GM18870 (cell line): ENCODE measurements around the gene CCNL1.
A peak's percentile ranks its signal among the peaks of the same experiment; 100 is the strongest.

ENCODE experiments used
- ATAC-seq: cut with Tn5 transposase; IDR thresholded peaks from one replicate; pipeline ENCODE4 v1.9.1; 2021; ENCODE audit warnings: moderate library complexity; ENCODE audit not compliant: unreplicated experiment

The CCNL1 gene

DNA sequence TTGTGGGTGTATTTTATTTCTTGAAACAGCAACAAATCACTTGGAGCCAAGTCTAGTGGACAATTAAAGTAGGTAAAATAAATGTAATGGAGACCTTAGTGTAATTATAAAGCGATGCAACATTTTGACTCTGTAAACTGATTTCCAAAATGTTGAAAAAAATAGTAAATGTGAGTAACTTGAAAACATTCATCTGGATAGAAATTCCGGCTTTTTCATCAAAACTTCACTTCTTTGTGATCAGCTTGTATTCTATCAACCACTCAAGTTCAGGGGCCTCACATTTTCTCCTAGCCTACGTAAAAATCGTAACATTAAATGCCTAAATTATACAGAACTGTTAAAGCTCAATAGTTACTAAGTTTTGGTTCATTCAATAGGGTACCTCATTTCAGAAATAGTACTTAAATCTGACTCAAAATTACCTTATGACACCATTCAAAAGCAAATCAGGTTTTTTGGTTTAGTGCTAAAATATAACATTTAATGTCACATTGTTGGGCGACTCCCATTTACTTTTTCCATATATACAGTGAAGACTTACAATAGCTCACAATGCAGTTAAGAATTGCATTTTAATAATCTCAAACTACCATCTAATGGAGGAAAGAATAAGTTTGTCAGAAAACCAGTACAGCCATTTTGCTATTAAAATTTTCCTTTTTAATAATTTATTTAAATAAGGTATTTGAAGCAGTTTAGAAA is 12.7 kb downstream of the CCNL1 start:
- ATAC-seq, result no peak

GRCh38 chr3:157145606-157146322 is 14.2 kb downstream of the CCNL1 start:
- ATAC-seq, result no peak

DNA sequence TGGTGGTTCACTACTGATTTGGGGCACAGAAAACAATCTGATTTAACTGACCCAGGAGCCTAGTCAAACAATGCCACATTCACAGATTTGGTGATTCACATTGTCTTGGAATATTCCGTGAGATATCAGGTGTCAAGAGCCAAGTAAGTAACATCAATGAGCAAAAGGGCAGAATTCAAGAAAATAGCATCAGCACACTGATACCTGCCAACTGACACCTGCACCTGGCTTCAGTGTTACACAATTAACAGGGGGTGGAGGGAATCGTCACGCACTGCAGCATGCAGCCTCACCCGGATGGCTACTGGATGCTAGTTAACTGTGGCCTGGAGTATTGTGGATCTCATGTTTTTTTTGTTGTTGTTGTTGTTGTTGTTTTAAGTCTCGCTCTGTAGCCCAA is 17.6 kb downstream of the CCNL1 start:
- no peak for ATAC-seq

GRCh38 chr3:157139938-157140534 is 19.9 kb downstream of the CCNL1 start:
- no peak for ATAC-seq

GRCh38 chr3:157136647-157137387 is 23.1 kb downstream of the CCNL1 start:
- ATAC-seq, result no peak

DNA sequence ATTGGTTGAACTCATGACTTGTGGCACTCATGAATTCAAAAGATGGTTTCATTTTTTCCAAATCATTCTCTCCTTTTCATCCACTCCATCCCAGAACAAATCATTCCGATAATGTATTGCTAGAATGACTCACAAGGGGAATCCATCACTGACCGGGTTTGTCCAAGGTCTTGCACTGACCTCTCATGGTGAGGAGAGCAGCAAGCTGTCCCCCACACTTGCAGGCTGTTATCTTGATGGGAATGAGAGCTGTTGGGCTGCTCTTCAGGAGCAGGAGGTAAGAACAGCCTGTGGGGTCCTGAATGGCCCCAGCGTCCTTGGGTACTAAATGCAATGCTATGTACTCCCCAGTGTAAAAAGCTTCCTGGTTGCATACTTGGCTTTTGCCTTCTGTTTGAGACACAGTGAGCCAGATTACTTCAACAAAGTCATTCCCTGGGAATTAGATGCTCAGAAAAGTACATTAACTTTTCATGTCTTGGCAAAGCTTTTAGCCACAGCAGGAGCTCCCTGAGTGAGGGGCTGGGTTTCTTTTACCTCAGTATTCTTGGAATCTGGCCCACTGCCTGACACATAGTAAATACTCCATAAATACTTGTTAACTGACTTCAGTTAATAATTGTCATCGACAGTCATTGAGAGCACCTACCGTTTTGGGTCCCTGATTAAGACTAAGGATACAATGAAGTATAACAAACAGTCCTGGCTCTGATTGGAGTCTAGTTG is 24.1 kb downstream of the CCNL1 start:
- no peak for ATAC-seq

- peak; percentile 83 for ATAC-seq
Measured at GRCh38 chr3:157134620-157135191, 25.2 kb downstream of the CCNL1 start.

GRCh38 chr3:157133434-157134320 is 26.3 kb downstream of the CCNL1 start:
- no peak for ATAC-seq

DNA sequence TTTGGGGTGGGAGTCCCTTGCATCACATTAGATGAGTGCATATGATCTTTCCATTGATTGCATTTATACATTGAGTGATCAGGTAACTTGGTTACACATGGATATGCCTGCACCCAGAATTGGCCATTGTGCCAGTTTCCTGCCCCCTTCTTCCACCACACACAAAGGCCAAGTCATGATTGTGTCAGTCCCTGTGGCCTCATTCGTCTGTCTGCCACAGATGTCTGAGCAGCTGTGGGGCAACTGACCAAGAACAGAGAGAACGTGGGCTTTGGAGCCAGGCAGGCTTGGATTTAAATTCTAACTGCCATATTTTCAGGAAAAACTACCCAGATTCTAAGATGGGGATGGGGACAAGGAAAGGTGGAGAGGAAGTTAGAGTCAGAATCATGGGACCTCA is 27.0 kb downstream of the CCNL1 start:
- no peak for ATAC-seq

DNA sequence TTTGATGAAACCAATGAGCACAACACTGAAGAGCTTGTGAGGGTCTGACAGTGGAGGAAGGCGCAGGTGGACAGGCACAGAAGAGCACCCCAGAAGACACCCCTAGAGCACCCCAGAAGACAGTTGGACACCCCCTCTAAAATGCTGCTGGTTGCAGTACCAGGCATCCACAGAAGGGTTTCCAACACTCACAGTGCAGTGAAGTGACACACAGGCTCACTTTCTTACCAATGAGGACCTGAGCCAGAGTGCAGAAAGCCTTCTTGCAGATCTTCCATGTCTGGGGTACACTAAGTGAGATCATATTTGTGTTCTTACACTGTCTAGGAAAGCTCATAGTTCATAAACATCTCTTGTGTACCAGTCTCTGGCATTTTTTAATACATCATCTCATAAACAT is 27.6 kb downstream of the CCNL1 start:
- ATAC-seq, result no peak

DNA sequence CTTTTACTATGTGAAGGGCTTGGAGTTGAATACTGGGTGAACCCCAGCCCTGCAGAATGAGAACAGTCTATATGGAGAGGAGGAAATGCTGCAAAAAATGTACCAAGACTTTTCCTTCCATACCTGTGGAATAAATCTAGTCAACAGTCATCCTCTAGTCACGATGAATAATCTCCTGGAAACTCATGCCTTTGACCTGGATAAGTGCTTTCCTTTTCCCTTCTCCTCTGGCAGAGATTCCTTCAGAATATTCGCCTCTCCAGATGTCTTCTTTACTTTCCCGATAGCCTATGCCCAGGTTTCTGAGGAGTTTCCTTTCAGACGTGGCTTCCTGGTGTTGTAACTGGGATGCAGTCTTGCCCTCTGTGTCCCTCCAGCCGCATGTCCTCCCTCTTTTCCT is 28.1 kb downstream of the CCNL1 start:
- ATAC-seq, result no peak

GRCh38 chr3:157130467-157131251 is 29.3 kb downstream of the CCNL1 start:
- no peak for ATAC-seq

GRCh38 chr3:157129803-157130466 is 30.0 kb downstream of the CCNL1 start:
- ATAC-seq, result no peak

GRCh38 chr3:157128771-157129681 is 30.9 kb downstream of the CCNL1 start:
- ATAC-seq, result no peak

GRCh38 chr3:157127831-157128767 is 31.8 kb downstream of the CCNL1 start:
- ATAC-seq, result peak; percentile 41

- no peak for ATAC-seq
Measured at GRCh38 chr3:157127268-157127667, 32.7 kb downstream of the CCNL1 start.
